Testis (tissue), 5 donors: ENCODE measurements around the gene UGT3A2. TPM values are rescaled to one million over a fixed set of nuclear protein-coding genes. Genes with fewer than 3 reads are reported as not detected.

Source experiments
- DNase-seq: peaks from one replicate; pipeline ENCODE4 v3.0.0-alpha.2; 2019
- H3K27ac ChIP-seq, 2 donors: fragments of 200-600 bp; sonication (generic); one replicate each; pipeline ENCODE4 v1.5.1; 2019
- H3K27me3 ChIP-seq: fragments of 200-600 bp; sonication (generic); one replicate; pipeline ENCODE4 v1.5.1; 2019
- H3K36me3 ChIP-seq: fragments of 200-600 bp; sonication (generic); one replicate; pipeline ENCODE4 v1.5.1; 2017; ENCODE audit warnings: low read depth; ENCODE audit errors: missing control alignments
- H3K4me1 ChIP-seq: fragments of 200-600 bp; sonication (generic); one replicate; pipeline ENCODE4 v1.5.1; 2019
- H3K4me3 ChIP-seq, 2 donors: fragments of 200-600 bp; sonication (generic); one replicate each; pipeline ENCODE4 v1.5.1; 2017 to 2019
- H3K9me3 ChIP-seq: fragments of 200-600 bp; sonication (generic); one replicate; pipeline ENCODE4 v1.5.1; 2017
- POLR2A ChIP-seq: fragments of 450-650 bp; IDR thresholded peaks from one replicate; pipeline ENCODE4 v1.6.1; 2017; ENCODE audit warnings: antibody characterized with exemption, mild to moderate bottlenecking, moderate library complexity
- WGBS, 2 donors: methylation state at CpG; one replicate each; pipeline ENCODE4 v1.1.5; 2018; 5-methylcytosine and 5-hydroxymethylcytosine counted together
- intact Hi-C: fragments of 100-400 bp; cut with DNase I; formaldehyde crosslinking; loops from one replicate; pipeline ENCODE4 v1.15.1; 2023; ENCODE audit warnings: low total_unique reads
- long read RNA-seq, 2 donors: transcript quantifications; one replicate each; lab custom pipeline, GENCODE V29; 2026
- polyA plus RNA-seq: library from polyadenylated mRNA; stranded (reverse); fragments of 350-450 nt; fragmentation: Illumina TruSeq; extraction: RNeasy Lipid Tissue Mini Kit (QIAGEN cat#74804); gene quantifications from one replicate; pipeline ENCODE4 v1.2.3, GENCODE V29; 2014; ENCODE audit warnings: low read depth, low replicate concordance; ENCODE audit not compliant: insufficient read depth
- total RNA-seq, 2 donors: library from RNA; depleted of rRNA; stranded (reverse); fragments of >200 nt; gene quantifications; one replicate each; pipeline ENCODE4 v1.2.3, GENCODE V29; 2016
- TF ChIP-seq, protein P1 (sequence below), 3 experiments: fragments of 450-650 bp in 2 of 3; fragments of 200-600 bp in 1 of 3; sonication (generic) in 1 of 3; IDR thresholded peaks; one replicate each; pipeline ENCODE4 v1.5.1; 2016 to 2019; ENCODE audit warnings: antibody characterized with exemption in 3 of 3, mild to moderate bottlenecking in 2 of 3, moderate library complexity in 1 of 3

The UGT3A2 gene
- total RNA-seq: 10 to 100 TPM in 1 of 2 donors, 1 to 10 TPM in 1; 6.9 to 10.8 TPM
- 14.9 TPM for polyA plus RNA-seq
- long read RNA-seq, donor 1: 0 reads
- long read RNA-seq, donor 2: 0 reads

DNA sequence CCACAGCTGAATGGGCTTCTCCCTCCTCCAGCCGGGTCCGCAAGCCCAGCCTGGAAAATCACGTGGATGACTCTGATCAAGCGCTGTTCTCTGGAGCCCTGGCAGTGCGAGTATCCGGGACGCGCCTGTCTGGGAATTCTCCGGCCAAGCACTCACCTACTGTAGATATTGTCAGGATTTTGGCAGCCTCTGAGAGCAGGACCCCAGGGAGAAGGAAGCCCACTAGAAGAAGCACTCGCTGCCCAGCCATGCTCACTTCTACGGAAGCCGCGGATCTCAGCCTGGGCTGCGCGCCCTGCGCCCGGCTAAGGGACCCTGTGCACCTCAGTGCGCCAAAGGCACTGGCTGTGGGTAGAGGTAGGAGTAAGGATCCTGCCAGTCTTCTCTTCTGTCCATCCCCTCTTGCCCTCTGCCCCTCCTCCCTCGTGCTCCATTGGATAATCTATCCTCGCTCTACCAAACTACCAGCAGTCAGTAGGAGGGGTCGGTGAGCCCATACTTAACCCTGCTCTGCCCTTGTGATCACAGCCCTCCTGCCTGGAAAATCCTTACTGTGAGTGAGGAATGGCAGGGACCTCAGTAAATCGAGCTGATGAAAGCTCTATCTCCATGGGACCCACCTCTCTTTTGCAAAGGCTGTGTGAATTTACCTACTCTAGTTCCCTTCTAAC is at the start of gene UGT3A2:
Gene UGT3A2, minus strand, starts transcription at position 343 of the 671 bp plus-strand sequence. Its CDS starts 93 bp downstream, at position 250.
- peak; percentile 33 for DNase-seq
- TF ChIP-seq, protein P1, sequence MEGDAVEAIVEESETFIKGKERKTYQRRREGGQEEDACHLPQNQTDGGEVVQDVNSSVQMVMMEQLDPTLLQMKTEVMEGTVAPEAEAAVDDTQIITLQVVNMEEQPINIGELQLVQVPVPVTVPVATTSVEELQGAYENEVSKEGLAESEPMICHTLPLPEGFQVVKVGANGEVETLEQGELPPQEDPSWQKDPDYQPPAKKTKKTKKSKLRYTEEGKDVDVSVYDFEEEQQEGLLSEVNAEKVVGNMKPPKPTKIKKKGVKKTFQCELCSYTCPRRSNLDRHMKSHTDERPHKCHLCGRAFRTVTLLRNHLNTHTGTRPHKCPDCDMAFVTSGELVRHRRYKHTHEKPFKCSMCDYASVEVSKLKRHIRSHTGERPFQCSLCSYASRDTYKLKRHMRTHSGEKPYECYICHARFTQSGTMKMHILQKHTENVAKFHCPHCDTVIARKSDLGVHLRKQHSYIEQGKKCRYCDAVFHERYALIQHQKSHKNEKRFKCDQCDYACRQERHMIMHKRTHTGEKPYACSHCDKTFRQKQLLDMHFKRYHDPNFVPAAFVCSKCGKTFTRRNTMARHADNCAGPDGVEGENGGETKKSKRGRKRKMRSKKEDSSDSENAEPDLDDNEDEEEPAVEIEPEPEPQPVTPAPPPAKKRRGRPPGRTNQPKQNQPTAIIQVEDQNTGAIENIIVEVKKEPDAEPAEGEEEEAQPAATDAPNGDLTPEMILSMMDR (IDR thresholded peaks at IDR 0.05): no peak
- TF ChIP-seq POLR2A: no peak
- Histone ChIP-seq H3K4me3 (peak within 1 kb of the TSS; percentile 18 to 29), H3K9me3 (no peaks in the 10 kb centered on the region), H3K27me3 (no peaks in the 10 kb centered on the region), H3K36me3 (no peaks in the 10 kb centered on the region), H3K27ac (no peak within 1 kb of the TSS), H3K4me1 (no peaks in the 10 kb centered on the region)
- WGBS, 2 donors: 0 to 1% methylated on average over 11 to 22 of the region's 22 CpGs
- intact Hi-C loops: no loop called here

DNA sequence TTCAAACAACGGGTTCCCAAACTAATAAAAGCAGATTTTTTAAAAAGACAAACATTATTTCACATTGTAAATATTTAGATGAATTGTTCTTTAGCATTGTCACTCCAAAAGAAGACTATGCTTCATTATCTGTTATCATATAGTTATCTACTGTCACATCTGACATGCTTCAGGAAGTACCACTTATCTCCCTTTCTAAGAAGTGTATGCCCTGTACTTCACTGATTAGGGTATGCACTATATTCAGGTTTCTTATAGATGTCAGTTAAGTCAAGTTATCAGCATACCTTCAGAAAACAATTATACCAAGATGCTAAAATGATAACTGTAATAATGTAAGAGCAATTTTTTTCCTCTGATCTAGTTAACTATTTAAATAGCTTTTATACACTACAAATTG is 44.6 kb upstream of the UGT3A2 start:
- Histone ChIP-seq H3K9me3 (no peaks in the 10 kb centered on the region), H3K4me3 (no peak overlapping the region), H3K27ac (no peak overlapping the region), H3K4me1 (no peaks in the 10 kb centered on the region), H3K36me3 (no peaks in the 10 kb centered on the region), H3K27me3 (no peaks in the 10 kb centered on the region)
- intact Hi-C loops: no loop called here
- WGBS, 2 donors: 98 to 100% methylated on average over 1 of the region's 1 CpG
- DNase-seq: no peak
- TF ChIP-seq, protein P1 (IDR thresholded peaks at IDR 0.05): no peak
- TF ChIP-seq POLR2A: no peak

GRCh38 chr5:36108758-36109460 is 42.2 kb upstream of the UGT3A2 start:
- Histone ChIP-seq H3K9me3 (no peaks in the 10 kb centered on the region), H3K4me3 (no peak overlapping the region)
- WGBS, 2 donors: 81 to 87% methylated on average over 3 of the region's 3 CpGs

DNA sequence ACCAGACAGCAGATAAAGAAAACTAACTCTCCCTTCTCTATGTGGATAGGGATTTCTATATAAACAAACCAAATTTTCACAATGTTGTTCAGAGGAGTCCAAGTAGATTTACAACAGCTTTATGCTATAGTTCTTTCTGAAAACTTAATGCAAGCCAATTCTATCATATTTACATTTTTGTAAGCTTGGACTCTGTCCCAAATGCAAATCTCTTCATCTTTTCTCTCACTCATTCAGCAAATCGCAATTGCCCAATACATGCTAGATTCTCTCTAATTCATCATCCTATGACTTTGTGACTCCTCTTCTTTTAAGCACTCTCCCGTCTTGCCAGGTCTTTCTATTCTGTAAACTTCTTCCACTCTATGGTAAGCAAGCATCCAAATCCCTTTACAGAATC is 39.1 kb upstream of the UGT3A2 start:
- 69 to 98% methylated on average over 2 of the region's 2 CpGs for WGBS, 2 donors
- no peak overlapping the region for H3K4me3 ChIP-seq
- H3K9me3 ChIP-seq: no peaks in the 10 kb centered on the region
- no peak for DNase-seq
- H3K27me3 ChIP-seq: no peaks in the 10 kb centered on the region
- no peaks in the 10 kb centered on the region for H3K36me3 ChIP-seq
- H3K27ac ChIP-seq: no peak overlapping the region
- intact Hi-C loops: no loop called here
- H3K4me1 ChIP-seq: no peaks in the 10 kb centered on the region
- no peak for TF ChIP-seq POLR2A

More at GRCh38 chr5:36108758-36109460, 42.2 kb upstream of the UGT3A2 start:
- Histone ChIP-seq H3K4me1 (no peaks in the 10 kb centered on the region), H3K27me3 (no peaks in the 10 kb centered on the region), H3K27ac (no peak overlapping the region), H3K36me3 (no peaks in the 10 kb centered on the region)
- DNase-seq: no peak
- intact Hi-C loops: no loop called here
- no peak for TF ChIP-seq POLR2A
- TF ChIP-seq, protein P1 (IDR thresholded peaks at IDR 0.05): no peak

DNA sequence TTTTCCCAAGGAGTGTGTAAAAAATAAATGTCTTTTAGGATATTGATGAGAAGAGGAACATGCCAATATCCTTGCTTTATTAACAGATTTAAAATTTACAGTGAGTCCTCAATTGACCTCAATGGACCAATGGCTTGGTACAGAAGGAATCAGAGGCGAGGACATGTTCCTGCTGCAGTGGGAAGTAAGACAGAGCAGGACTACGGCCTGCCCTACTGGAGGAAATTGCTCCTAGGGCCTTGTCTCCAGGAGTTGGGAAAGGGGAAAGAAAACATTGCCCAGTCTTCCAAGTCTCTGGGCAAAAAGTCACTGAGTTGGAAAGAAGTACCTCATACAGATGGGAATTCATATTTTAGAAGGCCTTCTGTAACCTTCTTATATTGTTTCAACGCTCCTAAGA is 33.1 kb upstream of the UGT3A2 start:
- no peak for TF ChIP-seq POLR2A
- TF ChIP-seq, protein P1 (IDR thresholded peaks at IDR 0.05): no peak
- DNase-seq: no peak
- Histone ChIP-seq H3K4me1 (no peaks in the 10 kb centered on the region), H3K27me3 (no peaks in the 10 kb centered on the region), H3K36me3 (no peaks in the 10 kb centered on the region), H3K4me3 (no peak overlapping the region), H3K27ac (no peak overlapping the region), H3K9me3 (no peaks in the 10 kb centered on the region)
- WGBS, 2 donors: 91 to 96% methylated on average over 3 of the region's 3 CpGs
- intact Hi-C loops: no loop called here
